ENCODE results near the gene CNTNAP2.

Gene CNTNAP2

GRCh38 chr7:147412109-147412508 is 1295.5 kb downstream of the CNTNAP2 start:
- H3K4me3 ChIP-seq (ENCODE audit: low read depth, low read length), result no peak overlapping the region
- no peak for DNase-seq (ENCODE audit: low read depth)
- no peak for TF ChIP-seq CTCF (IDR thresholded peaks at IDR 0.05; ENCODE audit: control insufficient read depth, extremely low read depth, insufficient read depth)

GRCh38 chr7:147412782-147413556 is 1296.4 kb downstream of the CNTNAP2 start:
- no peak overlapping the region for H3K4me3 ChIP-seq (ENCODE audit: low read depth, low read length)
- no peak for DNase-seq (ENCODE audit: low read depth)
- TF ChIP-seq CTCF (IDR thresholded peaks at IDR 0.05; ENCODE audit: control insufficient read depth, extremely low read depth, insufficient read depth), result no peak

GRCh38 chr7:147413557-147413870 is 1296.9 kb downstream of the CNTNAP2 start:
- DNase-seq (ENCODE audit: low read depth), result no peak
- TF ChIP-seq CTCF (IDR thresholded peaks at IDR 0.05; ENCODE audit: control insufficient read depth, extremely low read depth, insufficient read depth), result no peak
- no peak overlapping the region for H3K4me3 ChIP-seq (ENCODE audit: low read depth, low read length)

GRCh38 chr7:147415991-147416390 is 1299.4 kb downstream of the CNTNAP2 start:
- no peak for DNase-seq (ENCODE audit: low read depth)
- TF ChIP-seq CTCF (IDR thresholded peaks at IDR 0.05; ENCODE audit: control insufficient read depth, extremely low read depth, insufficient read depth), result no peak
- no peak overlapping the region for H3K4me3 ChIP-seq (ENCODE audit: low read depth, low read length)

- no peak for DNase-seq (ENCODE audit: low read depth)
- TF ChIP-seq CTCF (IDR thresholded peaks at IDR 0.05; ENCODE audit: control insufficient read depth, extremely low read depth, insufficient read depth), result no peak
- no peak overlapping the region for H3K4me3 ChIP-seq (ENCODE audit: low read depth, low read length)
These were observed 1302.4 kb downstream of the CNTNAP2 start for GRCh38 chr7:147418966-147419365.

- TF ChIP-seq CTCF (IDR thresholded peaks at IDR 0.05; ENCODE audit: control insufficient read depth, extremely low read depth, insufficient read depth), result no peak
- no peak overlapping the region for H3K4me3 ChIP-seq (ENCODE audit: low read depth, low read length)
- DNase-seq (ENCODE audit: low read depth), result no peak
These were observed 1307.3 kb downstream of the CNTNAP2 start for GRCh38 chr7:147423875-147424274.

- no peak for DNase-seq (ENCODE audit: low read depth)
- H3K4me3 ChIP-seq (ENCODE audit: low read depth, low read length), result no peak overlapping the region
- no peak for TF ChIP-seq CTCF (IDR thresholded peaks at IDR 0.05; ENCODE audit: control insufficient read depth, extremely low read depth, insufficient read depth)
These were observed 1311.5 kb downstream of the CNTNAP2 start for GRCh38 chr7:147428075-147428474.
